IPS DF 6.9 (cell line): ENCODE measurements around the gene SIX6.

Experiments used
- DNase-seq: peaks from one replicate; pipeline ENCODE4 v3.0.0-alpha.2; 2013; ENCODE audit warnings: low read depth, low spot score
- H3K27ac ChIP-seq: one replicate; pipeline ENCODE4 v1.5.1; 2013; ENCODE audit warnings: low read length, control low read depth
- H3K27me3 ChIP-seq: 2 replicates; pipeline ENCODE4 v1.6.1; 2013; ENCODE audit warnings: mild to moderate bottlenecking, low read length; ENCODE audit not compliant: control insufficient read depth, insufficient read depth
- H3K36me3 ChIP-seq: 2 replicates; pipeline ENCODE4 v1.6.1; 2013; ENCODE audit warnings: low read length; ENCODE audit not compliant: control insufficient read depth, insufficient read depth
- H3K4me1 ChIP-seq: 2 replicates; pipeline ENCODE4 v1.6.1; 2013; ENCODE audit warnings: low read length; ENCODE audit not compliant: control insufficient read depth, insufficient read depth
- H3K4me3 ChIP-seq: 2 replicates; pipeline ENCODE4 v1.5.1; 2013; ENCODE audit warnings: mild to moderate bottlenecking, low read length
- H3K9me3 ChIP-seq: 2 replicates; pipeline ENCODE4 v1.6.1; 2013; ENCODE audit warnings: low read length, inconsistent platforms; ENCODE audit not compliant: control insufficient read depth, insufficient read depth
- WGBS: extraction: QIAGEN DNeasy Blood & Tissue Kit; methylation state at CpG from one replicate; pipeline ENCODE4 v1.1.7; 2013; ENCODE audit warnings: mixed read lengths, missing lambda C conversion rate; ENCODE audit not compliant: insufficient read length, insufficient coverage; 5-methylcytosine and 5-hydroxymethylcytosine counted together

The SIX6 gene

GRCh38 chr14:60512973-60513571 is 4.1 kb downstream of the SIX6 start:
- Histone ChIP-seq H3K27me3 (peaks cover 58% of the 10 kb centered on the region), H3K36me3 (no peaks in the 10 kb centered on the region), H3K4me3 (no peak overlapping the region), H3K27ac (no peak overlapping the region), H3K4me1 (peaks cover 8% of the 10 kb centered on the region; the same call in 1 of the 2 replicates), H3K9me3 (no peaks in the 10 kb centered on the region)
- no CpG with 5 or more reads among the region's 7 CpGs for WGBS
- DNase-seq = no peak

GRCh38 chr14:60514378-60514740 is 5.4 kb downstream of the SIX6 start:
- no peak for DNase-seq
- no CpG with 5 or more reads among the region's 10 CpGs for WGBS

DNA sequence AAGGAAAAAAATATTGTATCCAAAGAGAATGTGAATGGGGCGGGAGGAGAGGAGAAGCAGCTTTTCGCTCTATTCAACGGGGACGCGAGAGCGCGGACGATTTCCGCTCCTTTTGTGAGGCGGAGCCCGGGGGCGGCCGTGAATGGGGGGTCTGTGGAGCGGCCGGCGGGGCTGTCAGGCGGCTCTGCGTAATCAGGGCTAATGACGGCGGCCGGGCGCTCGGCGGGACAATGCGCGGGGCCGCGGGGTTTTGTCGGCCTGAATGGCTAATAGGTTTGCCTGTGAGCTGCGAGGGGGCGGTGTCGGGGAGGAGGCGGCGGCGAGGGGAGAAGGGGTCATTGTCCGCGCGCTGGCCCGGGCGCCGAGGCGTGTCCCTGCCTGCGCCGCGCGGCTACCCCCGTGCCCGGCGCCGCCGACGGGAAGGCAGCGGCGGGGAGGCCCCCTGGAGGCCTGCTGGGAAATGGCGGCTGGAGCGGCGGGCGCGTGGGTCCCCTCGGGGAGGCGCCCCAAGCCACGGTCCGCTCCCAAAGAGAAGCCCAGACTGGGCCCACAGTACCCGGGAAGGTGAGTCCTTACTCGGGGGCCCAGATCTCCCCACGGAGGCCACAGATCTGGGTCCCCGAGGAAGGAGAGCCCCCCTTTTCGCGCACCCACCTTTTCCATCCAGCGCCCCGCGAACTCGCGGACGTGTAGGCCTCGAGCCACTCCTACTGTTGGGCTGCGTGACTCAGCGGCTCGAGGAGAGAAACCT is 6.0 kb downstream of the SIX6 start:
- no peak for DNase-seq
- Histone ChIP-seq H3K27me3 (peaks cover 43% of the 10 kb centered on the region), H3K4me1 (peaks cover 6% of the 10 kb centered on the region; the same call in 1 of the 2 replicates), H3K27ac (no peak overlapping the region), H3K4me3 (peak overlapping the region; percentile 60; the same call in 1 of the 2 replicates), H3K36me3 (no peaks in the 10 kb centered on the region), H3K9me3 (no peaks in the 10 kb centered on the region)
- WGBS = no CpG with 5 or more reads among the region's 79 CpGs

More at GRCh38 chr14:60514378-60514740, 5.4 kb downstream of the SIX6 start:
- Histone ChIP-seq H3K9me3 (no peaks in the 10 kb centered on the region), H3K27ac (no peak overlapping the region), H3K36me3 (no peaks in the 10 kb centered on the region), H3K4me1 (peaks cover 7% of the 10 kb centered on the region; the same call in 1 of the 2 replicates), H3K27me3 (peaks cover 48% of the 10 kb centered on the region), H3K4me3 (peak overlapping the region; percentile 60; the same call in 1 of the 2 replicates)

- WGBS = no CpG with 5 or more reads among the region's 66 CpGs
- DNase-seq = no peak
- Histone ChIP-seq H3K9me3 (no peaks in the 10 kb centered on the region), H3K4me1 (peaks cover 6% of the 10 kb centered on the region; the same call in 1 of the 2 replicates), H3K36me3 (no peaks in the 10 kb centered on the region), H3K27ac (no peak overlapping the region), H3K4me3 (peak overlapping the region; percentile 60; the same call in 1 of the 2 replicates), H3K27me3 (peaks cover 35% of the 10 kb centered on the region)
Observed at GRCh38 chr14:60515511-60516289, 6.8 kb downstream of the SIX6 start.

GRCh38 chr14:60532442-60532841 is 23.5 kb downstream of the SIX6 start:
- no CpG with 5 or more reads among the region's 3 CpGs for WGBS
- H3K9me3 ChIP-seq = no peaks in the 10 kb centered on the region
- H3K27me3 ChIP-seq = no peaks in the 10 kb centered on the region
- no peak overlapping the region for H3K4me3 ChIP-seq
- DNase-seq = no peak
- no peak overlapping the region for H3K27ac ChIP-seq
- peaks cover 2% of the 10 kb centered on the region for H3K4me1 ChIP-seq
- no peaks in the 10 kb centered on the region for H3K36me3 ChIP-seq

- Histone ChIP-seq H3K4me1 (no peaks in the 10 kb centered on the region), H3K27ac (no peak overlapping the region), H3K36me3 (no peaks in the 10 kb centered on the region), H3K9me3 (no peaks in the 10 kb centered on the region), H3K4me3 (no peak overlapping the region), H3K27me3 (no peaks in the 10 kb centered on the region)
- no peak for DNase-seq
Observed at GRCh38 chr14:60537663-60538062, 28.7 kb downstream of the SIX6 start.

DNA sequence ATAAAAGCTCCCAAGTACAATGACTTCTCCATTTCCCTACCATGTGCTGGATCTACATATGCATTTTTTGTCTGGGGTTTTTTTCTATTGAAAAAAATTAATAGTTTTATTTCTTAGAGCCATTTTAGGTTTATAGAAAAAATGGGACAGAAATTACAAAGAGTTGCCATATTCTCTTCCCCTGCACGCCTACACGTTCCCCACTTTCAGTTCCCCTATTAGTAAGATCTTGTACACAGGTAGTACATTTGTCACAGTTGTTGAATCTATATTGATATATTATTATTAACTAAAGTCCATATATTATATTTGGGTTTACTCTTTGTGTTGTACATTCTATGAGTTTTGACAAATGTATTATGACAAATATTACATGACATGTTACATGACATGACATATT is 35.7 kb downstream of the SIX6 start:
- no CpG with 5 or more reads among the region's 2 CpGs for WGBS
- Histone ChIP-seq H3K9me3 (no peaks in the 10 kb centered on the region), H3K27me3 (no peaks in the 10 kb centered on the region), H3K4me1 (no peaks in the 10 kb centered on the region), H3K36me3 (no peaks in the 10 kb centered on the region), H3K4me3 (no peak overlapping the region), H3K27ac (no peak overlapping the region)
- no peak for DNase-seq

DNA sequence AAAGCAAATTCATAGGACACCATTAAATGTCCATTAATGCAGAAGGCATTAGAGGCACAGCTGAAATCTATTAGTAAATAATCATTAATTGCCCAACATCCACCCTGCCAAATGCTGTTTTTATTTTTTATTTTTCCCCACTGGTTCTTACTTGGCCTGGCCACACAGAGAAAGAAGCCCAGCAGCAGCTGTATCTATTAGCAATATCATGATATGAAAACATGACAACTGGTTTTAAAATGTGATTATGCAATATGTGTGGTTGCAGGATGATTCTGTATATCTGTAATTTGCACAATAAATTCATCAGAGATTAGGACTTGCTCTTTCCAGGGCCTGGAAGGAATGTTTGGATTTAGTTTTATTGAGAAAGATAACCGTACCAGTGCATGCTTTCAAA is 44.9 kb downstream of the SIX6 start:
- no peaks in the 10 kb centered on the region for H3K4me1 ChIP-seq
- no peak for DNase-seq
- no peaks in the 10 kb centered on the region for H3K27me3 ChIP-seq
- no peaks in the 10 kb centered on the region for H3K36me3 ChIP-seq
- no CpG with 5 or more reads among the region's 1 CpG for WGBS
- no peak overlapping the region for H3K4me3 ChIP-seq
- no peaks in the 10 kb centered on the region for H3K9me3 ChIP-seq
- H3K27ac ChIP-seq = no peak overlapping the region

DNA sequence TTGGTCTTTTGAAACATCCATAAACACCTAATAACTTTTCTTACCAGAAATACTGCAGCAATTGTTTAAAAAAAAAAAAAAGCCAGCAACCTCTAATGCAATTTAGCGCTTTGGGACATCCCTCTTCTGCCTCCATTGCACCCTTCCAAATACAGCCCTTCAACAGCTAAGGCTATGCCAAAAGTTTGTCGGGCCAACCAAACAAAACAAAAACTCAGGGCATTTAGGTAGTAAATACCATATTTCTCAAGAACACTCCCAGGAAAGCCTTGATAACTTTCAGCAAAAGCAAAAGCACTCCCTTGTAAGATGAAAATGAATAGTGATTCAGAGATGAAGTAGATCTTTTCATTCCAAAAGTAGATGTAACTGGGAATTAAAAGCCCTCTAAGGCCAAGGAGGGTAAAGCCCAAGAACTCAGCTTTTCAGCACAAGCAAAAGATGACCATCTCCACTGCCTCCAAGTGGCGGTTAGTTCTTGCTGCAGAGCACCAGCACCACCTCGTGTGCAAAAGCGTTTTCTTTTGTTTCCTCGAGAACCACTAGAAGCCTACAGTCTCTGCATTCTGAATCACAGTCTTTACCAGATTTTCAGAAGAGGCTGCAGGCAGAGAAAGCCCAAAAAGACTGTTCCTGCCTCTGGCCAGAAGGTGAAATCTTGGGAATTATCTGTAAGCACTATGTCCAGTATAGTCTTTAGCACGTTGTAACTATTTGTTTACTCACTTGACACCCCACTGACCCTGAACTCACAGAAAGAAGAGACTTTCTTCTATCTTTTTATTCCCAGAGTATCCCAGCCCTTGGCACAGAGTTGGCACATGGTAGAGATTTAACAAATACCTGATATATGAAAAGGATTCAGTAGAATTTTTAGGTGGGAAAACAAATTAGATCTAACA is 53.1 kb downstream of the SIX6 start:
- Histone ChIP-seq H3K27me3 (no peaks in the 10 kb centered on the region), H3K36me3 (no peaks in the 10 kb centered on the region), H3K9me3 (no peaks in the 10 kb centered on the region), H3K4me3 (no peak overlapping the region), H3K4me1 (no peaks in the 10 kb centered on the region), H3K27ac (no peak overlapping the region)
- DNase-seq = peak; percentile 58
- WGBS = no CpG with 5 or more reads among the region's 7 CpGs
